Tibial nerve (tissue), 4 donors: ENCODE results near the gene LIMD2. TPM values are rescaled to one million over a fixed set of nuclear protein-coding genes. Genes with fewer than 3 reads are reported as not detected.

Experiments used
- DNase-seq, 2 donors: peaks; one replicate each; pipeline ENCODE4 v3.0.0-alpha.2; 2019; ENCODE audit warnings: low spot score in 2 of 2
- H3K27ac ChIP-seq, 4 donors: fragments of 200-600 bp; sonication (generic) in 3 of 4; one replicate each; pipeline ENCODE4 v1.5.1; 2017 to 2019; ENCODE audit warnings: mild to moderate bottlenecking in 1 of 4
- H3K27me3 ChIP-seq, 2 donors: fragments of 200-600 bp; sonication (generic) in 1 of 2; one replicate each; pipeline versions ENCODE4 v1.5.1 to v1.6.0; 2017 to 2019
- H3K36me3 ChIP-seq, 3 donors: fragments of 200-600 bp; sonication (generic); one replicate each; pipeline ENCODE4 v1.5.1; 2018 to 2019
- H3K4me1 ChIP-seq, 4 donors: fragments of 200-600 bp; sonication (generic) in 3 of 4; one replicate each; pipeline ENCODE4 v1.5.1; 2017 to 2019
- H3K4me3 ChIP-seq, 4 donors: fragments of 200-600 bp; sonication (generic) in 3 of 4; one replicate each; pipeline ENCODE4 v1.5.1; 2017 to 2019; ENCODE audit warnings: mild to moderate bottlenecking in 1 of 4, moderate library complexity in 1 of 4
- H3K9me3 ChIP-seq, 4 donors: fragments of 200-600 bp; sonication (generic) in 3 of 4; one replicate each; pipeline ENCODE4 v1.5.1; 2017 to 2019
- CTCF ChIP-seq, 5 experiments: fragments of 200-600 bp in 3 of 5; fragments of 450-650 bp in 2 of 5; sonication (generic) in 3 of 5; IDR thresholded peaks; one replicate each; pipeline ENCODE4 v1.5.1; 2016 to 2019; ENCODE audit warnings: antibody characterized with exemption in 5 of 5, mild to moderate bottlenecking in 3 of 5, moderate library complexity in 2 of 5
- EP300 ChIP-seq, 2 donors: sonication (generic); formaldehyde crosslinking; IDR thresholded peaks; one replicate each; pipeline ENCODE4 v1.6.1; 2017; ENCODE audit warnings: antibody characterized with exemption in 2 of 2, mild to moderate bottlenecking in 1 of 2
- POLR2A ChIP-seq, 2 donors: fragments of 450-650 bp; IDR thresholded peaks; one replicate each; pipeline ENCODE4 v1.6.1; 2017; ENCODE audit warnings: antibody characterized with exemption in 2 of 2, mild to moderate bottlenecking in 2 of 2, moderate library complexity in 2 of 2
- WGBS, 2 donors: methylation state at CpG; one replicate each; pipeline ENCODE4 v1.1.5; 2018; 5-methylcytosine and 5-hydroxymethylcytosine counted together
- total RNA-seq, 4 donors: library from RNA; depleted of rRNA; stranded (reverse); fragments of >200 nt; gene quantifications; one replicate each; pipeline ENCODE4 v1.1.0, GENCODE V29; 2016

LIMD2 gene
- total RNA-seq, 4 donors from 2014 or later, result 7.5 to 40.2 (median 25.2) TPM

- TF ChIP-seq POLR2A (IDR thresholded peaks at IDR 0.05), result no peak
- peak in 1 of 2 donors; percentile 84 for TF ChIP-seq EP300 (IDR thresholded peaks at IDR 0.05)
- no peaks in the 10 kb centered on the region for H3K9me3 ChIP-seq
- no peak overlapping the region for H3K4me3 ChIP-seq
- H3K4me1 ChIP-seq, result peaks cover 0 to 42% (median 2%) of the 10 kb centered on the region in 4 donors
- 17% methylated on average over 5 of the region's 5 CpGs for WGBS, 2 donors
- DNase-seq, result no peak
- H3K27me3 ChIP-seq, result no peaks in the 10 kb centered on the region
- H3K27ac ChIP-seq, result peak overlapping the region in 2 of 4 donors; percentile 54 to 56
- H3K36me3 ChIP-seq, result peaks cover 0 to 77% (median 10%) of the 10 kb centered on the region in 3 donors
These were observed 34.3 kb downstream of the LIMD2 start for GRCh38 chr17:63665527-63666214.

DNA sequence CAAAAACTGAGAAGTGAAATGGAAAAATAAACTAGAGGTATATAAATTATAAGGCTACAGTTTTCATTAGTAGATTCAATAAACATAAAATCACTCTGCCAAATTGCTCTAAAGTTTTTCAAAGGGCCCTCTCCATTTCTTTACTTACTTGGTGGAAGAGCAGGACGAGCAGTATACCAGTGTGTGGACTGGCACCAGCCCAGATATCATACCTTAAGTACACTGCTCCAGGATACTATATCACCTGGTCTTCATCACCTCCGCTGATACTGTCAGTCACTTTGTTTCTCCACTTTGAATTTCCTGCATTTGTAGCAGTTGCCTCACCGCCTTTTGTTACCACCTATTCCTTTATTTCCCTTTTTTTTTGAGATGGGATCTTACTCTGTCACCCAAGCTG is 40.1 kb downstream of the LIMD2 start:
- H3K27ac ChIP-seq, result no peak overlapping the region
- no peaks in the 10 kb centered on the region for H3K27me3 ChIP-seq
- H3K4me3 ChIP-seq, result no peak overlapping the region
- WGBS, 2 donors, result 97% methylated on average over 3 of the region's 3 CpGs
- peaks cover 0 to 10% (median 0%) of the 10 kb centered on the region in 4 donors for H3K4me1 ChIP-seq
- no peak for DNase-seq
- H3K36me3 ChIP-seq, result peaks cover 2 to 81% (median 4%) of the 10 kb centered on the region in 3 donors
- TF ChIP-seq POLR2A (IDR thresholded peaks at IDR 0.05) (no peak), CTCF (IDR thresholded peaks at IDR 0.05) (no peak), EP300 (IDR thresholded peaks at IDR 0.05) (no peak)
- H3K9me3 ChIP-seq, result no peaks in the 10 kb centered on the region

DNA sequence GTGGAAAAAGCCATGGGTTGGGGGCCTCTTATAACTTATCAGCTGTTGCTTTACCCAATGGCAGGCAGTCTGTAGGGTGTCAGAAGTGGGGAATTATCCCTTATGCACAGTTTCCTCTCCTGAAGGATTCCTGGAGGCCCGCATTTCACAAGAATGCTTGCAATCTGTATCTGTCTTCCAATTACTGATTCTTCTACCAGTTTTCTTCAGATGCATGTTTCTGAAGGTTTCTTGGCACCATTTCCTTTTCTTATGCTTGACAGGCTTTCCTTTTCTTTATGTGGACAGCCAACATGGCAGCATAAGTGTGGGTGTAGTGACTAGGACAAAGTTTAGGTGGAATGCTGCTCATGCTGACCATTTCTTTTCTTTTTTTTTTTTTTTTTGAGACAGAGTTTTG is 41.6 kb downstream of the LIMD2 start:
- no peak for DNase-seq
- no peak overlapping the region for H3K4me3 ChIP-seq
- peaks cover 2 to 95% (median 13%) of the 10 kb centered on the region in 3 donors for H3K36me3 ChIP-seq
- H3K9me3 ChIP-seq, result no peaks in the 10 kb centered on the region
- H3K27me3 ChIP-seq, result no peaks in the 10 kb centered on the region
- 88 to 100% methylated on average over 1 of the region's 1 CpG for WGBS, 2 donors
- TF ChIP-seq EP300 (IDR thresholded peaks at IDR 0.05) (no peak), CTCF (IDR thresholded peaks at IDR 0.05) (no peak), POLR2A (IDR thresholded peaks at IDR 0.05) (no peak)
- H3K4me1 ChIP-seq, result peaks cover 0 to 7% (median 0%) of the 10 kb centered on the region in 4 donors
- no peak overlapping the region for H3K27ac ChIP-seq

- no peak for DNase-seq
- Histone ChIP-seq H3K9me3 (no peaks in the 10 kb centered on the region), H3K27ac (no peak overlapping the region), H3K4me1 (peaks cover 0 to 7% (median 0%) of the 10 kb centered on the region in 4 donors), H3K4me3 (no peak overlapping the region), H3K36me3 (peaks cover 2 to 94% (median 13%) of the 10 kb centered on the region in 3 donors), H3K27me3 (no peaks in the 10 kb centered on the region)
- 63 to 72% methylated on average over 3 of the region's 3 CpGs for WGBS, 2 donors
- TF ChIP-seq CTCF (IDR thresholded peaks at IDR 0.05), result no peak
- no peak for TF ChIP-seq EP300 (IDR thresholded peaks at IDR 0.05)
- no peak for TF ChIP-seq POLR2A (IDR thresholded peaks at IDR 0.05)
These were observed 42.1 kb downstream of the LIMD2 start for GRCh38 chr17:63657786-63658185.

DNA sequence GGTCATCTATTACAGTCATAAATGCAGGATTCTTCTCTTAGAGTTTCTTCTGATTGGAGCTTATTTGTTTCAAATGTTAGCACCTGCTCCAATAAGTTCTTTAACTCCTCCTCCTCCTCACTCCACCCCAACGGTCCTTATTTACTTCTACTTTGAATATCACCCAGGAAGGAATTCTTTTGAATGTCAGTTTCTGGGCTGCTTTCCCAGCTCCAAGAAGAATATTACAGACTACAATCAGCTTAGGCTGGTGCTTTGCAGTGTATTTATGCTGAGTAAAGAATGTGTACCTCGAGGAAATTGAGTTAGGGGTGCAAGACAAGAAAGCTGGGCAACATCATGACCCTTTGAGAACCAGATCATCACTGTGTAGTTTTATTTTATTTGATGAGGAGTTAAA is 46.9 kb downstream of the LIMD2 start:
- Histone ChIP-seq H3K27ac (no peak overlapping the region), H3K36me3 (peaks cover 2 to 88% (median 9%) of the 10 kb centered on the region in 3 donors)

More for the DNA sequence above, 46.9 kb downstream of the LIMD2 start:
- no peaks in the 10 kb centered on the region for H3K27me3 ChIP-seq
- no peak overlapping the region for H3K4me3 ChIP-seq
- no peaks in the 10 kb centered on the region for H3K9me3 ChIP-seq
- peaks cover 0 to 15% (median 2%) of the 10 kb centered on the region in 4 donors for H3K4me1 ChIP-seq
- 25 to 27% methylated on average over 2 of the region's 2 CpGs for WGBS, 2 donors
- DNase-seq, result no peak
- no peak for TF ChIP-seq CTCF (IDR thresholded peaks at IDR 0.05)
- TF ChIP-seq EP300 (IDR thresholded peaks at IDR 0.05), result no peak
